ENCODE results near the gene AHRR. TPM values are rescaled to one million over a fixed set of nuclear protein-coding genes. Genes with fewer than 3 reads are reported as not detected.
A peak's percentile ranks its signal among the peaks of the same experiment; 100 is the strongest.
"Not testable (repeated sequence)": the region's sequence is repeated elsewhere in the genome, so short reads cannot be mapped to it uniquely, and the experiment has no call there.

AHRR gene
- total and polyA plus RNA-seq, 9 of the 15 experiments (the other 6 are each of a cell fraction or from before 2014, with no cell fraction given) = 0.06 to 1.6 (median 0.75) TPM; not detected in 1

DNA sequence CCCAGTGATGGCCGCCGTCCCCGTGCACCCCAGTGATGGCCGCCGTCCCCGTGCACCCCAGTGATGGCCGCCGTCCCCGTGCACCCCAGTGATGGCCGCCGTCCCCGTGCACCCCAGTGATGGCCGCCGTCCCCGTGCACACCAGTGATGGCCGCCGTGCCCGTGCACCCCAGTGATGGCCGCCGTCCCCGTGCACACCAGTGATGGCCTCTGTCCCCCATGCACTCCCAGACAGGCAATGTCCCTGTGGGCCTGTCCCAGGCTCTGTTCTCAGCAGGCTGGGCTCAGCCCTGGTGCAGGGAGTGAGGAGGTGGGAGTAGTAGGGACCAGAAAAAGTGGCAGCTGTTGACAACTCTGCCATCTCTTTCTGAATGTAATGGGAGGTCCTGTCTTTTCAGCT lies 11.7 kb upstream of the AHRR start:
- FAIRE-seq; DNase-seq (ENCODE audit: extremely low read depth in 1 of 4, low spot score in 3 of 4); H3K4me1 ChIP-seq (replicated peaks in 1 of 2; ENCODE audit: control insufficient read depth in 2 of 2, insufficient read depth in 2 of 2, low read length in 2 of 2); H3K4me3 ChIP-seq; intact Hi-C loops (cut with micrococcal nuclease); H3K9me3 ChIP-seq (replicated peaks; ENCODE audit: control insufficient read depth, insufficient read depth, low read depth, low read length); POLR2A ChIA-PET; BruUV-seq (replicated peaks); H3K79me2 ChIP-seq (ENCODE audit: control insufficient read depth, insufficient read depth, low read length); H2AFZ ChIP-seq (ENCODE audit: low read depth, low read length); H3K27me3 ChIP-seq (ENCODE audit: control insufficient read depth in 2 of 2, insufficient read depth in 2 of 2, low read length in 2 of 2); H3K9ac ChIP-seq (ENCODE audit: insufficient read depth in 1 of 2, low read depth in 2 of 2, low read length in 2 of 2); H3K9me1 ChIP-seq (ENCODE audit: control insufficient read depth, insufficient read depth, low read length); H3K27ac ChIP-seq (ENCODE audit: extremely low read depth, low read depth, low read length); H3K4me2 ChIP-seq (ENCODE audit: insufficient read depth, low read length); ATAC-seq; CTCF ChIA-PET (ENCODE audit: low intra/inter-chr PET ratio): not testable (repeated sequence)
- TF ChIP-seq POLR2G (IDR thresholded peaks at IDR 0.05; ENCODE audit: low read depth, low read length) = 0 out of 2 replicates have a peak, but pooled peaks have one; percentile 22
- Histone ChIP-seq H3K36me3 (ENCODE audit: control insufficient read depth, insufficient read depth, low read length) (peaks cover 85% of the 10 kb centered on the region; the same call in 2 of the 3 replicates), H4K20me1 (replicated peaks; ENCODE audit: control insufficient read depth, insufficient read depth, low read length) (peaks cover 25% of the 10 kb centered on the region)
- 100% methylated on average over 7 of the region's 21 CpGs for WGBS (ENCODE audit: insufficient coverage, low coverage, missing lambda C conversion rate)
- in situ Hi-C loops (cut with MboI) = loop anchor here (5.0 kb wide), 1 partner anchor 122 kb away; no protein-coding TSS in a partner anchor

DNA sequence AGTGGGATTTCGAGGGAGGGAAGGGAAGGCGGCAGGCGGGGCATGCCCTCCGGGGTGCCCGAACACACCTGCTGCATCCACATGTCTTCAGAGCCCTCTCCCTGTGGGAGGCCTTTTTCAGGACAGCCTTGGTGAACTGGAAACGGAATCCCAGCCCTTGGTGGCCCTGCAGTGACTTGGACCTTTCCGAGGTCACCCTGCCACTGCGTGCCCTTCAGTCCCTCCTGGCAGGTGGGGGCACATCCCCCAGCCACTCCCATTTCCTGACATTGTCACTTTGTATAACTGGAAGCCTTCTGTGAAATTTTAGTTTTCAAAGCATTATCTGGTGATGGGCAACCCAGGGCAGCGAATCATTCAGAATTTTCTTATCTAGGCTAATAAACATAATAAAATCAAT lies 11.0 kb upstream of the AHRR start:
- H4K20me1 ChIP-seq (replicated peaks; ENCODE audit: control insufficient read depth, insufficient read depth, low read length) = peaks cover 20% of the 10 kb centered on the region
- intact Hi-C loops (cut with micrococcal nuclease) = no loop called here
- ChIA-PET POLR2A (no interaction called here), CTCF (ENCODE audit: low intra/inter-chr PET ratio) (interaction anchor here (0.5 kb wide), 1 partner anchor 22 kb away, joined by 3 read pairs; no protein-coding TSS in a partner anchor)
- no TSS peak for BruUV-seq (replicated peaks)
- H3K4me3 ChIP-seq = no peak overlapping the region
- no peak overlapping the region for H3K27ac ChIP-seq (ENCODE audit: extremely low read depth, low read depth, low read length)
- peaks cover 3% of the 10 kb centered on the region; the same call in 2 of the 3 replicates for H3K79me2 ChIP-seq (ENCODE audit: control insufficient read depth, insufficient read depth, low read length)
- in situ Hi-C loops (cut with MboI) = loop anchor here (5.0 kb wide), 1 partner anchor 122 kb away; no protein-coding TSS in a partner anchor
- no peak overlapping the region for H3K9ac ChIP-seq (ENCODE audit: insufficient read depth in 1 of 2, low read depth in 2 of 2, low read length in 2 of 2)
- ATAC-seq = no peak
- H3K36me3 ChIP-seq (ENCODE audit: control insufficient read depth, insufficient read depth, low read length) = peaks cover 85% of the 10 kb centered on the region; the same call in 2 of the 3 replicates
- no peaks in the 10 kb centered on the region for H3K9me3 ChIP-seq (replicated peaks; ENCODE audit: control insufficient read depth, insufficient read depth, low read depth, low read length)
- no peak for DNase-seq (ENCODE audit: extremely low read depth in 1 of 4, low spot score in 3 of 4)
- H3K9me1 ChIP-seq (ENCODE audit: control insufficient read depth, insufficient read depth, low read length) = no peaks in the 10 kb centered on the region
- no peak for FAIRE-seq
- no peaks in the 10 kb centered on the region for H3K27me3 ChIP-seq (ENCODE audit: control insufficient read depth in 2 of 2, insufficient read depth in 2 of 2, low read length in 2 of 2)
- peaks cover 0 to 5% of the 10 kb centered on the region in 2 experiments; a peak in 1 of 5 replicates for H3K4me1 ChIP-seq (replicated peaks in 1 of 2; ENCODE audit: control insufficient read depth in 2 of 2, insufficient read depth in 2 of 2, low read length in 2 of 2)
- no peak overlapping the region for H2AFZ ChIP-seq (ENCODE audit: low read depth, low read length)
- WGBS (ENCODE audit: insufficient coverage, low coverage, missing lambda C conversion rate) = 95% methylated on average over 9 of the region's 9 CpGs
- no peak overlapping the region for H3K4me2 ChIP-seq (ENCODE audit: insufficient read depth, low read length)
- TF ChIP-seq, protein P1, sequence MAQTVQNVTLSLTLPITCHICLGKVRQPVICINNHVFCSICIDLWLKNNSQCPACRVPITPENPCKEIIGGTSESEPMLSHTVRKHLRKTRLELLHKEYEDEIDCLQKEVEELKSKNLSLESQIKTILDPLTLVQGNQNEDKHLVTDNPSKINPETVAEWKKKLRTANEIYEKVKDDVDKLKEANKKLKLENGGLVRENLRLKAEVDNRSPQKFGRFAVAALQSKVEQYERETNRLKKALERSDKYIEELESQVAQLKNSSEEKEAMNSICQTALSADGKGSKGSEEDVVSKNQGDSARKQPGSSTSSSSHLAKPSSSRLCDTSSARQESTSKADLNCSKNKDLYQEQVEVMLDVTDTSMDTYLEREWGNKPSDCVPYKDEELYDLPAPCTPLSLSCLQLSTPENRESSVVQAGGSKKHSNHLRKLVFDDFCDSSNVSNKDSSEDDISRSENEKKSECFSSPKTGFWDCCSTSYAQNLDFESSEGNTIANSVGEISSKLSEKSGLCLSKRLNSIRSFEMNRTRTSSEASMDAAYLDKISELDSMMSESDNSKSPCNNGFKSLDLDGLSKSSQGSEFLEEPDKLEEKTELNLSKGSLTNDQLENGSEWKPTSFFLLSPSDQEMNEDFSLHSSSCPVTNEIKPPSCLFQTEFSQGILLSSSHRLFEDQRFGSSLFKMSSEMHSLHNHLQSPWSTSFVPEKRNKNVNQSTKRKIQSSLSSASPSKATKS (CRISPR knock-in tag; IDR thresholded peaks at IDR 0.05) = no peak
- TF ChIP-seq SMAD3 (CRISPR knock-in tag; conservative IDR thresholded peaks at IDR 0.05) (no peak), SNIP1 (IDR thresholded peaks at IDR 0.05; ENCODE audit: low read depth) (no peak), ZNF696 (CRISPR knock-in tag; conservative IDR thresholded peaks at IDR 0.05) (no peak), MED1 (CRISPR knock-in tag; IDR thresholded peaks at IDR 0.05; ENCODE audit: borderline replicate concordance) (no peak), FOXM1 (IDR thresholded peaks at IDR 0.05; ENCODE audit: low read depth) (no peak), FOXM1 (CRISPR knock-in tag; IDR thresholded peaks at IDR 0.05; ENCODE audit: low read depth) (no peak), KDM4B (IDR thresholded peaks at IDR 0.05; ENCODE audit: borderline replicate concordance in 2 of 2, low read depth in 1 of 2) (no peak), NBN (IDR thresholded peaks at IDR 0.05; ENCODE audit: low read depth) (no peak)
- TF ChIP-seq, protein P2, sequence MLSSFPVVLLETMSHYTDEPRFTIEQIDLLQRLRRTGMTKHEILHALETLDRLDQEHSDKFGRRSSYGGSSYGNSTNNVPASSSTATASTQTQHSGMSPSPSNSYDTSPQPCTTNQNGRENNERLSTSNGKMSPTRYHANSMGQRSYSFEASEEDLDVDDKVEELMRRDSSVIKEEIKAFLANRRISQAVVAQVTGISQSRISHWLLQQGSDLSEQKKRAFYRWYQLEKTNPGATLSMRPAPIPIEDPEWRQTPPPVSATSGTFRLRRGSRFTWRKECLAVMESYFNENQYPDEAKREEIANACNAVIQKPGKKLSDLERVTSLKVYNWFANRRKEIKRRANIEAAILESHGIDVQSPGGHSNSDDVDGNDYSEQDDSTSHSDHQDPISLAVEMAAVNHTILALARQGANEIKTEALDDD (IDR thresholded peaks at IDR 0.05) = no peak
- TF ChIP-seq, protein P3, sequence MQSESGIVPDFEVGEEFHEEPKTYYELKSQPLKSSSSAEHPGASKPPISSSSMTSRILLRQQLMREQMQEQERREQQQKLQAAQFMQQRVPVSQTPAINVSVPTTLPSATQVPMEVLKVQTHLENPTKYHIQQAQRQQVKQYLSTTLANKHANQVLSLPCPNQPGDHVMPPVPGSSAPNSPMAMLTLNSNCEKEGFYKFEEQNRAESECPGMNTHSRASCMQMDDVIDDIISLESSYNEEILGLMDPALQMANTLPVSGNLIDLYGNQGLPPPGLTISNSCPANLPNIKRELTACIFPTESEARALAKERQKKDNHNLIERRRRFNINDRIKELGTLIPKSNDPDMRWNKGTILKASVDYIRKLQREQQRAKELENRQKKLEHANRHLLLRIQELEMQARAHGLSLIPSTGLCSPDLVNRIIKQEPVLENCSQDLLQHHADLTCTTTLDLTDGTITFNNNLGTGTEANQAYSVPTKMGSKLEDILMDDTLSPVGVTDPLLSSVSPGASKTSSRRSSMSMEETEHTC (IDR thresholded peaks at IDR 0.05) = no peak
